GM18499 (cell line): Measurements from ENCODE around the gene NRG3.

Source experiments
- ATAC-seq: cut with Tn5 transposase; IDR thresholded peaks from one replicate; pipeline ENCODE4 v1.9.1; 2021; ENCODE audit warnings: moderate number of reproducible peaks; ENCODE audit not compliant: insufficient read depth, unreplicated experiment

NRG3 gene

DNA sequence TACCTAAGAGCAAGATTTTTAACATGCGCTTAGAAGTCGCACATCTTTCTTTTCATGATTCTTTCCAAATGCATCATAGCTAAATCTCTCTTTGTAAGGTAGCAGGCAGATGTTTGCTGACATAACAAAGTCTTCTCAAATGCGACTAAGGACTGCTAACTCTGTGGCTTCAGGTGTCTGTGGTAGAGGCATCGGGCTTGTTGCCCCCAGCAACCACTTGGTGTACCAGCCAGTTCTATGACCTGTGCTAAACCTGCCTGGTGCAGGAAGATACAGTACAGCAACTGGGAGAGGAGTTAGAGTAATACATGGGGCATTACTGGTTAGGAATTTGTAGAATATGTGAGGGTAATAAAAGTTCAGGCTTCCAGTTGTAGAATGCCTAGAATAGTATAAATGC lies 654.1 kb downstream of the NRG3 start:
- ATAC-seq, result no peak

GRCh38 chr10:82535457-82535856 lies 660.5 kb downstream of the NRG3 start:
- ATAC-seq, result no peak

DNA sequence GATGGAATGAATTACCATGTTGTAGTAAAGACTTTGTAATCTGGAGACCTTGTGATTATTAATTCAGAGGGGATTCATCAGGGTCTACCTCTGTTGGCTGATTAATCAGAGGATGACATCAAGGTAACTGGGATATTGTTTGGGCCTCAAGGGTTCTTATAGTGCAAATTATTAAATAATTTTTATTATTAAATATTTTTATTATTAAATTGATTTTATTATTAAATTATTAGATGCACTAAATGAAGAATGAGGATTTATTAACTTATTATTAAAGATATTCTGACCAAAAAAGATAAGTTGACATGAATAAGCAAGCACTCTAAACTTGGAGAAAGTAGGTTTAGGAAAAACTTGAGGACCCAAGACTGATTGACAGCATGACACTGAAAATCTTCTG lies 661.7 kb downstream of the NRG3 start:
- no peak for ATAC-seq

- ATAC-seq, result no peak
These were observed 663.3 kb downstream of the NRG3 start for GRCh38 chr10:82538272-82538671.

DNA sequence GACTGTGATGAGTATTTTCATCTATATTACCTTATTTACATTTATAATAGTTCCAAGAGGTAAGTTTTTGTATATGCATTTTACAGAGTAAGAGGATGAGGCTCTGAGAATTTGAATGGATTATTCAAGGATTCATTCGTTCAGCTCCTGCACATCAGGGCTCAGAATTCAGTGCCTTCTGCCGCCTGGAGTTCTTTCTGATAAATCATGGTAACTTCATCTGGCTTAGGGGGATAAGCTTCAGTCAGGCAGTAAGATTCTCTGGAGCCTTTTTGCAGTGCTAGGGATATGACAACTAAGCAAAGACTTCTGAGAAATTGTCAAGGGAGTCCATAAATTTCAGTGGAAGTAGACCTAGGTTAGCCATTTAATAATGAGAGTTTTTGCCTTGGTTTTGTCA lies 668.6 kb downstream of the NRG3 start:
- no peak for ATAC-seq

DNA sequence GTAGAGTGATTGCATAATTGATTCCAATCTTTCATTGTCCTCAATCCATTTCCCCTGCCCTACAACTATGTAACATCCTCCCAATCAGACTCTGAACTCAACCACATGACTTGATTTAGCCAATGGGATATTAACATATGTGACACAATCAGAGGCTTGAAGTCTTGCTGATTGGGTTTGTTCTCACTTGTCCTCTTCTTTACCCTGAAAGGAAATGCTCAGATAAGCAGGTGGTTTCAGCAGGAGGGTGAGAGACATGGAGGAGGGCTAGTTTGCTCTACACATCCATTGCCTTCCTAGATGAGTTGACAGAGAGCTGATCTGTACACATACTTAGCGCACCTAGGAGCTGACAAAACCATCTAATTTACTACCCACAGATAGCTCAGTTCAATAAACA lies 669.4 kb downstream of the NRG3 start:
- ATAC-seq, result no peak

GRCh38 chr10:82551506-82551905 lies 676.5 kb downstream of the NRG3 start:
- no peak for ATAC-seq

GRCh38 chr10:82552267-82552666 lies 677.3 kb downstream of the NRG3 start:
- no peak for ATAC-seq

DNA sequence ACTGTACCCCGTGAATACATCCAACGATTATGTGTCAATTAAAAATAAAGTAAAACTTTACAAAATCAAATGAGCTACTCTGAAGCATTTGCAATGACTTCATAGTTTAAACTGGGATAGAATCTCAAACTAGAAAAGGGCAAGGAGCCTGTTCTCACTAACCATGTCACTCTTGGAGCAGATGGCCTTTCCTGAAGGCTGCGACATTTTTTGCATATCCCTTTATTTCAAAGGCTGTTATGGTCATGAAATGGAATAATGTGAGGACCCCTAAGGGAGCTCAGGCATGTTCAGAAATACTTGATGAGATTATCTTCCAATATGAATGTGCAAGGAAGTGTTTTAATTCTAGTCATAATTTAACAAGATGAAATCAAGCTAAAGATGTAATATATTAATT lies 679.4 kb downstream of the NRG3 start:
- no peak for ATAC-seq

- ATAC-seq, result no peak
These were observed 683.1 kb downstream of the NRG3 start for GRCh38 chr10:82558014-82558607.

GRCh38 chr10:82564353-82565196 lies 689.6 kb downstream of the NRG3 start:
- ATAC-seq, result no peak

DNA sequence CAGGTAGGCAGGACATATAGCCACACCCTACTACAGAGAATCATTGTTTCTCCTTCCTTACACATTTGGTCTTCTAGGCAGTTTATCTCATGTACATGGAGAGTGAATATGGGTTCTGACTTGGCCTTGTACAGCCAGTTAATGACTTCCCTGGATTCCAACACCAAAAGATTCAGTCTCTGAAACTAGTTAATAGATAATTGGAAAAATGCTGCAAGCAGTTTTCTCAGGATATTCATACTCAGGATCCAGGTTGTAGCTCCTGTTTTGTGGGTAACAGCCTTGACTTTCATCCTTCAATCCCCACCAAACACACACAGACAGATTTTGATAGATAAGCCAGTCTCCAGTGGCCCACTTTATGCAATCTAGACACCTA lies 690.2 kb downstream of the NRG3 start:
- ATAC-seq, result no peak

GRCh38 chr10:82572744-82573143 lies 697.8 kb downstream of the NRG3 start:
- ATAC-seq, result no peak

DNA sequence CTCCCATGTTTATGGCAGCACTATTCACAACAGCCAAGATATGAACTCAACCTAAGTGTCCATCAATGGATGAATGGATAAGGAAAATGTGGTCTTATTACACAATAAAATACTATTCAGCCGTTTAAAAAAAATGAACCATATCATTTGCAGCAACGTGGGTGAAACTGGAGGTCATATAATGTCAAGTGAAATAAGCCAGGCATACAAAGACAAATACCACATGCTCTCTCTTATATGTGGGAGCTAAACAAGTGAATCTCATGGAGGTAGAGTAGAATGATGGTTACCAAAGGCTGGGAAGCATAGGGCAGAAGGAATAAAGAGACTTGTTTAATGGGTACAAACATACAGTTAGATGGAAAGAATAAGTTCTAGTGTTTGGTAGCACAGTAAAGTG lies 699.1 kb downstream of the NRG3 start:
- no peak for ATAC-seq

DNA sequence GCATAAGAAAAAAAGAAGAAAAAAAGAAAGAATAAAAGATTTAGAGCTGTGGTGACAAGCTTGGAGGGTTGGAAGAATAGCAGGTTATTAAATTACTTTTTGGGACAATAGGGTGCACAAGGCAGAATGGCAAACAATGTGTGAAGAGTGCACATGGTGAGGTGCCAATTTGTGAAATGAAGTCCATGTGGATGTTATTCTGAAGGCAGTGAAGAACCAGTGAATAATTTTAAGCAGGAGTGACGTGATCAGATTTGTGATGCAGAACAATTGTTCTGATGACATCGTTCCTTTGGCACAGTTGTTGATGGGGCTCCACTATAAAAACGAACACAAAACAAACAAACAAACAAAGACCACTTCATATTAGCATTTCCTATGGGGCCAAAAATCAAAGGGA lies 700.3 kb downstream of the NRG3 start:
- ATAC-seq, result no peak

- no peak for ATAC-seq
These were observed 701.1 kb downstream of the NRG3 start for GRCh38 chr10:82576093-82576492.

- ATAC-seq, result no peak
These were observed 706.9 kb downstream of the NRG3 start for GRCh38 chr10:82581940-82582339.

GRCh38 chr10:82591421-82591820 lies 716.4 kb downstream of the NRG3 start:
- no peak for ATAC-seq

DNA sequence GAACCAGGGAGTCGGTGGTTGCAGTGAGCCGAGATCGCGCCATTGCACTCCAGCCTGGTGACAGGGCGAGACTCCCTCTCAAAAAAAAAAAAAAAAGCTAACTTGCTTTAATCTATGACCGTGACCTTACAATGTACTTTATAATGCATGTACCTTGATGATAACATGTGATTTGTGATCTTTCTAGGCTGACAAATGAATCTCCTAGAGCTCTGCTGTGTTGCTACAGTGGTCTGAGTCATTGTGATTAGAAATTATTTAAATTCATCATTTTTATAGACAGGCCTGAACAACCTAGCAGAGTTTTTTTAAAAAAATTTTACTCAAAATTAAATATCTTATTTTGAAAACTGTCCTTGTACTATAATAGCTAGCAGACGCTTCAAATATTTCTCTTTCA lies 722.8 kb downstream of the NRG3 start:
- no peak for ATAC-seq

- ATAC-seq, result no peak
These were observed 734.9 kb downstream of the NRG3 start for GRCh38 chr10:82609845-82610244.

GRCh38 chr10:82618007-82618406 lies 743.0 kb downstream of the NRG3 start:
- no peak for ATAC-seq

GRCh38 chr10:82621680-82622079 lies 746.7 kb downstream of the NRG3 start:
- no peak for ATAC-seq
